MM.1S (cell line): ENCODE measurements around the gene XXYLT1.

Experiments
- DNase-seq: peaks from one replicate; pipeline ENCODE4 v3.0.0-alpha.2; 2015
- H2AFZ ChIP-seq: fragments of 300-600 bp; sonication (generic); 2 replicates; pipeline ENCODE4 v1.6.0; 2016; ENCODE audit warnings: antibody characterized with exemption, low read length
- H3F3A ChIP-seq: fragments of 300-600 bp; sonication (generic); 2 replicates; pipeline ENCODE4 v1.6.1; 2016; ENCODE audit warnings: mild to moderate bottlenecking, antibody characterized with exemption, low read length, moderate library complexity, mixed read lengths; ENCODE audit not compliant: insufficient read depth
- H3K27ac ChIP-seq: fragments of 300-600 bp; sonication (generic); 2 replicates; pipeline ENCODE4 v1.5.1; 2016; ENCODE audit warnings: mild to moderate bottlenecking, low read length
- H3K27me3 ChIP-seq: fragments of 300-600 bp; sonication (generic); replicated peaks from 2 replicates; pipeline ENCODE4 v1.6.0; 2016; ENCODE audit warnings: low read length; ENCODE audit not compliant: insufficient read depth
- H3K36me3 ChIP-seq: fragments of 300-600 bp; sonication (generic); replicated peaks from 2 replicates; pipeline ENCODE4 v1.6.1; 2016; ENCODE audit warnings: mild to moderate bottlenecking, low read length, mixed read lengths; ENCODE audit not compliant: insufficient read depth
- H3K4me1 ChIP-seq: fragments of 300-600 bp; sonication (generic); 2 replicates; pipeline ENCODE4 v1.6.1; 2016; ENCODE audit warnings: low read length, mixed read lengths
- H3K4me2 ChIP-seq: fragments of 300-600 bp; sonication (generic); 2 replicates; pipeline ENCODE4 v1.6.0; 2016; ENCODE audit warnings: low read depth, low read length
- H3K4me3 ChIP-seq: fragments of 300-600 bp; sonication (generic); 2 replicates; pipeline ENCODE4 v1.5.1; 2016; ENCODE audit warnings: low read length, mixed read lengths
- H3K79me2 ChIP-seq: fragments of 300-600 bp; sonication (generic); 2 replicates; pipeline ENCODE4 v1.6.1; 2016; ENCODE audit warnings: mixed run types, low read length, mixed read lengths
- H3K9ac ChIP-seq: fragments of 300-600 bp; sonication (generic); 2 replicates; pipeline ENCODE4 v1.6.1; 2016; ENCODE audit warnings: low read length, mixed read lengths
- H3K9me2 ChIP-seq: fragments of 300-600 bp; sonication (generic); replicated peaks from 2 replicates; pipeline ENCODE4 v1.6.1; 2016; ENCODE audit warnings: mild to moderate bottlenecking, low read length, mixed read lengths; ENCODE audit not compliant: insufficient read depth
- H3K9me3 ChIP-seq: fragments of 300-600 bp; sonication (generic); replicated peaks from 2 replicates; pipeline ENCODE4 v1.6.1; 2016; ENCODE audit warnings: mild to moderate bottlenecking, low read length, mixed read lengths; ENCODE audit not compliant: insufficient read depth
- H4K20me1 ChIP-seq: fragments of 300-600 bp; sonication (generic); 2 replicates; pipeline ENCODE4 v1.6.1; 2016; ENCODE audit warnings: mild to moderate bottlenecking, low read length, moderate library complexity, mixed read lengths; ENCODE audit not compliant: insufficient read depth
- EZH2 ChIP-seq: fragments of 300-600 bp; sonication (generic); optimal IDR thresholded peaks from 2 replicates; pipeline ENCODE3; 2017; ENCODE audit warnings: low read depth, mild to moderate bottlenecking, antibody characterized with exemption, low read length, mixed read lengths
- EZH2phosphoT487 ChIP-seq: fragments of 300-600 bp; sonication (generic); IDR thresholded peaks from 2 replicates; pipeline ENCODE4 v1.6.1; 2018; ENCODE audit warnings: antibody characterized with exemption, low read length
- TF ChIP-seq, protein P1 (sequence below): fragments of 300-600 bp; sonication (generic); IDR thresholded peaks from 2 replicates; pipeline ENCODE4 v1.5.1; 2016; ENCODE audit warnings: antibody characterized with exemption, low read length, mixed read lengths

The XXYLT1 gene

DNA sequence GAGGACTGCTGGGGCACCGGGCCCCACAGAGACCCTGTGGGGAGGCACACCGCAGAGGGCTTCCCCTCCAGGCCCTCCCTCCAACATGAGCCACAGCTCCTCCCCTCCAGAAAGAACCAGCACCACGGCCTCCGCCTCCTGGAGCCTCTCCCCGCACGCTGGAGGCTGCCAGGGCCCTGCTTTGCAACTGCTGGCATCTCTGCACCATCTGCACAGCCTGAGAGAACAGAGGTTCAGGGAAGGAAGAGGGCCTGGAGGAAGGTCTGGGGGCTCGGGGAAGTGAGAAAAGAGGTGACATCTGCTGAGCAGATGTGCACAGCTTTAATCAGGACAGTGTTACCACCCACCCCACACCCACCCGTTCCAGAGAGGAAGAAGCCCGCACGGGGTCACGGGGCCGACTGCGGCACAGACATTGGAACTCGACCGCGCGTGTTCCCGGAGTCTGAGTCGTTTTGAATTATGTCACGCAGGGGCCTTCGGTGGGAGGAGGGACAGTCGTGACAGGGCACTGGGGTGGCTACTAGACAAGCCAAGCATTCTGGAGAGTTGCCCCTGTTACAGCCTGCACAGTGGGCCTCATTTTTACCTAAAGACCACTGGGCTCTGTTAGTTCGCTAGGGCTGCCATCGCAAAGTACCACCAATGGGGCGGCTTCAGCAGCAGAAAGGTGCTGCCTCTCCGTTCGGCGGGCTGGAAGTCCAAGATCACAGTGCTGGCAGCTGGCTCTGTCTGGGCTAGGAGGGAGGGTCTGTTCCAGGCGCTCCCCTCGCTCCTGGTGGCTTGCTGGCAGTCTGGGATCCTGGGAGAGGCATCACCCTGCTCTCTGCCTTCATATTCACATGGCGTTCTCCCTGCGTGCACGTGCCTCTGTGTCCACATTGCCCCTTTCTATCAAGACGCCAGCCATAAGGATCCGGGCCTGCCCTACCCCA is 194.8 kb downstream of the XXYLT1 start:
- Histone ChIP-seq H3K27me3 (no peaks in the 10 kb centered on the region), H3F3A (no peaks in the 10 kb centered on the region), H3K27ac (no peak overlapping the region), H4K20me1 (no peaks in the 10 kb centered on the region), H3K9me3 (no peaks in the 10 kb centered on the region), H3K4me3 (no peak overlapping the region), H2AFZ (no peak overlapping the region), H3K9ac (no peak overlapping the region), H3K79me2 (no peaks in the 10 kb centered on the region), H3K4me1 (no peaks in the 10 kb centered on the region), H3K36me3 (no peaks in the 10 kb centered on the region), H3K9me2 (no peaks in the 10 kb centered on the region), H3K4me2 (no peak overlapping the region)
- DNase-seq, result no peak
- TF ChIP-seq EZH2phosphoT487 (no peak), EZH2 (no peak)
- TF ChIP-seq, protein P1, sequence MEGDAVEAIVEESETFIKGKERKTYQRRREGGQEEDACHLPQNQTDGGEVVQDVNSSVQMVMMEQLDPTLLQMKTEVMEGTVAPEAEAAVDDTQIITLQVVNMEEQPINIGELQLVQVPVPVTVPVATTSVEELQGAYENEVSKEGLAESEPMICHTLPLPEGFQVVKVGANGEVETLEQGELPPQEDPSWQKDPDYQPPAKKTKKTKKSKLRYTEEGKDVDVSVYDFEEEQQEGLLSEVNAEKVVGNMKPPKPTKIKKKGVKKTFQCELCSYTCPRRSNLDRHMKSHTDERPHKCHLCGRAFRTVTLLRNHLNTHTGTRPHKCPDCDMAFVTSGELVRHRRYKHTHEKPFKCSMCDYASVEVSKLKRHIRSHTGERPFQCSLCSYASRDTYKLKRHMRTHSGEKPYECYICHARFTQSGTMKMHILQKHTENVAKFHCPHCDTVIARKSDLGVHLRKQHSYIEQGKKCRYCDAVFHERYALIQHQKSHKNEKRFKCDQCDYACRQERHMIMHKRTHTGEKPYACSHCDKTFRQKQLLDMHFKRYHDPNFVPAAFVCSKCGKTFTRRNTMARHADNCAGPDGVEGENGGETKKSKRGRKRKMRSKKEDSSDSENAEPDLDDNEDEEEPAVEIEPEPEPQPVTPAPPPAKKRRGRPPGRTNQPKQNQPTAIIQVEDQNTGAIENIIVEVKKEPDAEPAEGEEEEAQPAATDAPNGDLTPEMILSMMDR, result no peak

DNA sequence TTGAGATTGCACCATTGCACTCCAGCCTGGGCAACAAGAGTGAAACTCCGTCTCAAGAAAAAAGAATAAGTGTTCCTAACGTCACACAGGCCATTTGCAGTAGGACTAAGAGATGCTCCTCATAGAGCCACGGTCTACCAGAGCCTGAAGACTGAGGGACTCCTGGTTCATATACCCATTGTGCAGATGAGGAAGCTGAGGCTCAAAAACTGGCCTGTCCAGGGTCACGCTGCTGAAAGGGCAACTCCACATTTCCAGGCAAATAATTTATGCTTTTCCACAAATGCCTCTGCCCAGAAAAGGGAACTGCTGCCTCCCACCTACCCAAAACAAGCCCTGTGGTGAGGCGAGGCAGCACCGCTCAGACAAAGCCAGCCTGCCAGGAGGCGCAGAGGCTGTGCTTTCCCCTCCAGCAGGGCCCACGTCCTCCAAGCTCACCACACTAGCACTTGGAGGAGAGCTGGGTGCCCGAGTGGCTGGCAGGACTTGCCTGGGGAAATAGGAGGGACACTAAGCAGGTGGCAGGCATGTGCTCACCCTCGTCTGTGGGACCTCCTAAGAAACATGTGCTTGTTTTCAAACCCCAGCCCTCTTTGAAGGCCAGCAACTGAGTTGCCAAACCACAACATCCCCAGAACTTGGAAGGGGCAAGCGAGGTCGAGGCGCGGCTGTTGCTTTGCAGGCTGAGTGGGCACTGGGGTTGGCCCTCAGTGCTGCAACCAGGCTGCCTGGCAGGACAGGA is 195.6 kb downstream of the XXYLT1 start:
- Histone ChIP-seq H3F3A (no peaks in the 10 kb centered on the region), H3K9me2 (no peaks in the 10 kb centered on the region), H3K4me2 (no peak overlapping the region), H3K4me3 (no peak overlapping the region), H3K27me3 (no peaks in the 10 kb centered on the region), H3K9me3 (no peaks in the 10 kb centered on the region), H3K9ac (no peak overlapping the region), H3K79me2 (no peaks in the 10 kb centered on the region), H2AFZ (no peak overlapping the region), H3K36me3 (no peaks in the 10 kb centered on the region), H4K20me1 (no peaks in the 10 kb centered on the region), H3K27ac (no peak overlapping the region), H3K4me1 (no peaks in the 10 kb centered on the region)
- DNase-seq, result no peak
- TF ChIP-seq EZH2phosphoT487 (no peak), EZH2 (no peak)
- TF ChIP-seq, protein P1, result no peak

DNA sequence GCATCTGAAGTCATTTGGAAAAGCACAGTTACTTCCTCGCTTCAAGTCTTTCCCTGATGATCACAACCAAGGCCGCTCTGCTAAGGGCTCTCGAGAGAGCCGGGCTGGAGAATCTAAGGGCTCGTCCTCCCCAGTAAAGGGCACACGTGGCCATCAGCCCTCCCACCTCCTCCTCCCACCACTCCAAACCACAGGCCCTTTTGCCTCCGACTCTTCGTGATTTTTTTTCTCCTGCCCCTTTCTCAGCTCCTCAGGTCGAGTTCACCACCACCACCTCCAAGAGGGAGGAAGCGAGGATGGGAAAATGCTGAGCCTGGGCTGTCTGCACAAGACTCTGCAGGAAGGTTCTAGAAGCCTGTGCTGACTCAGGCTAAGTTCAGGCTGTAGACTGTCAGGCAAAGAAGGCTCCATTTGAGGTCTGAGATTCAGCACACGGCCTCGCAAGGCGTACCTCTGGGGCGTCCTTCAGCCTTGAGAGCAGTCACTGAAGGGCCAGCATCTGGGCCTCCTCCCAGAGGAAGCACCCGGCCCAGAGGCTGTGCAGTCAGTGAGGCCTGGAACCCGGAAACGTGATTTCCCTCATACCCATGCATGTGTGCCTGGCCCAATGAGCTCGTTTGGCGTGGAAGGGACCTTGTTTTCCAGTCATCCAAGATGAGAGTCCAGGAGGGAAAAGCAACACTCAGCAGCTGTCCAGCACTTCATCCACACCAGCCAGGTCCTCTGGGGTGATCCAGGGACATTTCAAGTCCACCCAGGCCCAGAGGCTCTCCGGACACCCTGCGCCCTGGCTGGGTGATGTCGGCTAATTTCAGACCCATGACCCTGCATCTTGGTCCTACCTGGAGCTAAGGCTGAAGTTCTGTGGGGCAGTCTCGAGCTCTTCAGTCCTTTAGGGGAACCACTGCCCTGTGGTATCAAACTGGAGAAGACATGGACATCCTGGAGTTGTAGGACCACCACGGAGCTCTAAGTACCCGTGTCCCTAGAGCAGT is 196.8 kb downstream of the XXYLT1 start:
- Histone ChIP-seq H3K9ac (no peak overlapping the region), H3K9me2 (no peaks in the 10 kb centered on the region), H4K20me1 (no peaks in the 10 kb centered on the region), H3K4me3 (no peak overlapping the region), H3K4me2 (no peak overlapping the region), H3K36me3 (no peaks in the 10 kb centered on the region), H3K27ac (no peak overlapping the region), H3K27me3 (no peaks in the 10 kb centered on the region), H3F3A (no peaks in the 10 kb centered on the region), H2AFZ (no peak overlapping the region), H3K9me3 (no peaks in the 10 kb centered on the region), H3K79me2 (no peaks in the 10 kb centered on the region), H3K4me1 (no peaks in the 10 kb centered on the region)
- DNase-seq, result no peak
- TF ChIP-seq EZH2phosphoT487 (no peak), EZH2 (no peak)
- TF ChIP-seq, protein P1, result no peak
